ENCODE results near the gene REX1BD. TPM values are rescaled to one million over a fixed set of nuclear protein-coding genes. Genes with fewer than 3 reads are reported as not detected.

Gene REX1BD
- total and polyA plus RNA-seq, 2 donors (not counting 1 experiment from before 2014, with no cell fraction given), result 90.9 to 164 TPM

GRCh38 chr19:18613589-18614234 lies 25.1 kb downstream of the REX1BD start:
- H4K20me1 ChIP-seq (ENCODE audit: control insufficient read depth, insufficient read depth, low read length, poor library complexity, severe bottlenecking), result no peaks in the 10 kb centered on the region
- H3K4me3 ChIP-seq (ENCODE audit: control extremely low read depth in 1 of 5, extremely low read depth in 1 of 5, insufficient read depth in 1 of 5, low read depth in 2 of 5, low read length in 4 of 5), result no peak overlapping the region
- peaks cover 0 to 87% (median 52%) of the 10 kb centered on the region in 4 experiments for H3K27me3 ChIP-seq (replicated peaks in 1 of 4; ENCODE audit: control extremely low read depth in 1 of 4, control insufficient read depth in 3 of 4, insufficient read depth in 4 of 4, low read length in 3 of 4)
- Mint-ChIP-seq H3K27ac (no peak overlapping the region), H3K4me1 (peaks cover 28% of the 10 kb centered on the region), H3K27me3 (peaks cover 61% of the 10 kb centered on the region), H3K9me3 (ENCODE audit: insufficient read depth) (no peaks in the 10 kb centered on the region), H3K4me3 (peak overlapping the region; percentile 85)
- H3K4me2 ChIP-seq (replicated peaks; ENCODE audit: low read depth, low read length, poor library complexity, severe bottlenecking), result peak overlapping the region; percentile 97
- no peaks in the 10 kb centered on the region for H3K36me3 ChIP-seq (replicated peaks in 1 of 2; ENCODE audit: control extremely low read depth in 1 of 2, control insufficient read depth in 1 of 2, extremely low read depth in 1 of 2, insufficient read depth in 2 of 2, low read length in 1 of 2)
- H3K4me1 ChIP-seq (ENCODE audit: control insufficient read depth in 2 of 2, insufficient read depth in 2 of 2, low read length in 2 of 2), result peaks cover 26 to 39% of the 10 kb centered on the region in 2 donors
- H3K9me3 ChIP-seq (ENCODE audit: control extremely low read depth in 1 of 3, control insufficient read depth in 2 of 3, insufficient read depth in 1 of 3, low read length in 2 of 3), result peaks cover 0 to 21% (median 0%) of the 10 kb centered on the region in 3 donors
- H2AFZ ChIP-seq (ENCODE audit: insufficient read depth, low read depth, low read length, poor library complexity, severe bottlenecking), result peak overlapping the region; percentile 78
- H3K9ac ChIP-seq (ENCODE audit: low read length), result peak overlapping the region; percentile 69
- TF ChIP-seq, protein P1, sequence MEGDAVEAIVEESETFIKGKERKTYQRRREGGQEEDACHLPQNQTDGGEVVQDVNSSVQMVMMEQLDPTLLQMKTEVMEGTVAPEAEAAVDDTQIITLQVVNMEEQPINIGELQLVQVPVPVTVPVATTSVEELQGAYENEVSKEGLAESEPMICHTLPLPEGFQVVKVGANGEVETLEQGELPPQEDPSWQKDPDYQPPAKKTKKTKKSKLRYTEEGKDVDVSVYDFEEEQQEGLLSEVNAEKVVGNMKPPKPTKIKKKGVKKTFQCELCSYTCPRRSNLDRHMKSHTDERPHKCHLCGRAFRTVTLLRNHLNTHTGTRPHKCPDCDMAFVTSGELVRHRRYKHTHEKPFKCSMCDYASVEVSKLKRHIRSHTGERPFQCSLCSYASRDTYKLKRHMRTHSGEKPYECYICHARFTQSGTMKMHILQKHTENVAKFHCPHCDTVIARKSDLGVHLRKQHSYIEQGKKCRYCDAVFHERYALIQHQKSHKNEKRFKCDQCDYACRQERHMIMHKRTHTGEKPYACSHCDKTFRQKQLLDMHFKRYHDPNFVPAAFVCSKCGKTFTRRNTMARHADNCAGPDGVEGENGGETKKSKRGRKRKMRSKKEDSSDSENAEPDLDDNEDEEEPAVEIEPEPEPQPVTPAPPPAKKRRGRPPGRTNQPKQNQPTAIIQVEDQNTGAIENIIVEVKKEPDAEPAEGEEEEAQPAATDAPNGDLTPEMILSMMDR (IDR thresholded peaks at IDR 0.05), result no peak
- no peak for TF ChIP-seq EZH2 (IDR thresholded peaks at IDR 0.05; ENCODE audit: borderline replicate concordance, insufficient read depth, low read depth, low read length, poor library complexity, severe bottlenecking)
- intact Hi-C loops (cut with micrococcal nuclease), result no loop called here
- no peak overlapping the region for H3K27ac ChIP-seq (ENCODE audit: low read length in 2 of 2)
- CTCF ChIA-PET, result interaction anchor here (1.3 to 1.7 kb wide), 2 partner anchors 11 to 219 kb away, joined by 3 to 6 read pairs; no protein-coding TSS in a partner anchor
- ATAC-seq (ENCODE audit: low read depth) (no peak), DNase-seq (no peak)
- WGBS (ENCODE audit: insufficient coverage), result 26% methylated on average over 23 of the region's 23 CpGs
- POLR2A ChIA-PET, result interaction anchor here (0.5 kb wide), 1 partner anchor 237 kb away, joined by 3 read pairs; no protein-coding TSS in a partner anchor
- no peaks in the 10 kb centered on the region for H3K79me2 ChIP-seq (ENCODE audit: control insufficient read depth, insufficient read depth, low read length)

GRCh38 chr19:18616023-18616422 lies 27.4 kb downstream of the REX1BD start:
- Mint-ChIP-seq H3K4me3 (no peak overlapping the region), H3K27ac (no peak overlapping the region), H3K27me3 (peaks cover 48% of the 10 kb centered on the region), H3K9me3 (ENCODE audit: insufficient read depth) (no peaks in the 10 kb centered on the region), H3K4me1 (peaks cover 21% of the 10 kb centered on the region)
- peaks cover 0 to 15% (median 0%) of the 10 kb centered on the region in 3 donors for H3K9me3 ChIP-seq (ENCODE audit: control extremely low read depth in 1 of 3, control insufficient read depth in 2 of 3, insufficient read depth in 1 of 3, low read length in 2 of 3)
- H3K27me3 ChIP-seq (replicated peaks in 1 of 4; ENCODE audit: control extremely low read depth in 1 of 4, control insufficient read depth in 3 of 4, insufficient read depth in 4 of 4, low read length in 3 of 4), result peaks cover 0 to 72% (median 30%) of the 10 kb centered on the region in 4 experiments
- H3K27ac ChIP-seq (ENCODE audit: low read length in 2 of 2), result no peak overlapping the region
- no peaks in the 10 kb centered on the region for H4K20me1 ChIP-seq (ENCODE audit: control insufficient read depth, insufficient read depth, low read length, poor library complexity, severe bottlenecking)
- ATAC-seq (ENCODE audit: low read depth), result no peak
- no peak overlapping the region for H3K9ac ChIP-seq (ENCODE audit: low read length)
- TF ChIP-seq, protein P1 (IDR thresholded peaks at IDR 0.05), result no peak
- intact Hi-C loops (cut with micrococcal nuclease), result no loop called here
- DNase-seq, result no peak
- H3K79me2 ChIP-seq (ENCODE audit: control insufficient read depth, insufficient read depth, low read length), result no peaks in the 10 kb centered on the region
- WGBS (ENCODE audit: insufficient coverage), result 94% methylated on average over 1 of the region's 3 CpGs
- peaks cover 22 to 28% of the 10 kb centered on the region in 2 donors for H3K4me1 ChIP-seq (ENCODE audit: control insufficient read depth in 2 of 2, insufficient read depth in 2 of 2, low read length in 2 of 2)
- POLR2A ChIA-PET, result no interaction called here
- no peak overlapping the region for H3K4me3 ChIP-seq (ENCODE audit: control extremely low read depth in 1 of 5, extremely low read depth in 1 of 5, insufficient read depth in 1 of 5, low read depth in 2 of 5, low read length in 4 of 5)
- no peak overlapping the region for H2AFZ ChIP-seq (ENCODE audit: insufficient read depth, low read depth, low read length, poor library complexity, severe bottlenecking)
- CTCF ChIA-PET, result no interaction called here
- H3K36me3 ChIP-seq (replicated peaks in 1 of 2; ENCODE audit: control extremely low read depth in 1 of 2, control insufficient read depth in 1 of 2, extremely low read depth in 1 of 2, insufficient read depth in 2 of 2, low read length in 1 of 2), result no peaks in the 10 kb centered on the region
- no peak overlapping the region for H3K4me2 ChIP-seq (replicated peaks; ENCODE audit: low read depth, low read length, poor library complexity, severe bottlenecking)

Measured in B cell (primary cell).